Heart right ventricle (tissue), 16 donors: ENCODE measurements around the gene XPNPEP1. TPM values are rescaled to one million over a fixed set of nuclear protein-coding genes. Genes with fewer than 3 reads are reported as not detected.

Source experiments
- ATAC-seq, 8 donors: fragments of 200-7000 bp; cut with Tn5 transposase; one replicate each; pipeline ENCODE4 v1.9.1; 2020; ENCODE audit warnings: mild to moderate bottlenecking in 8 of 8, moderate library complexity in 8 of 8, moderate number of reproducible peaks in 1 of 8
- DNase-seq, 2 donors: peaks; one replicate each; pipeline ENCODE4 v3.0.0-alpha.2; 2020
- H3K27ac ChIP-seq, 10 donors: fragments of 200-600 bp; sonication (generic) in 2 of 10; one replicate each; pipeline versions ENCODE4 v1.5.0 to v1.8.0; 2020 to 2022; ENCODE audit warnings: mild to moderate bottlenecking in 3 of 10
- H3K27me3 ChIP-seq, 7 donors: fragments of 200-600 bp; one replicate each; pipeline ENCODE4 v1.8.0; 2021 to 2022; ENCODE audit warnings: mild to moderate bottlenecking in 2 of 7
- H3K36me3 ChIP-seq, 9 donors: fragments of 200-600 bp; sonication (generic) in 1 of 9; one replicate each; pipeline versions ENCODE4 v1.5.0 to v1.8.0; 2020 to 2022; ENCODE audit warnings: mild to moderate bottlenecking in 2 of 9
- H3K4me1 ChIP-seq, 9 donors: fragments of 200-600 bp; sonication (generic) in 1 of 9; one replicate each; pipeline versions ENCODE4 v1.5.0 to v1.8.0; 2020 to 2022; ENCODE audit warnings: mild to moderate bottlenecking in 4 of 9
- H3K4me3 ChIP-seq, 10 donors: fragments of 200-600 bp; sonication (generic) in 2 of 10; one replicate each; pipeline versions ENCODE4 v1.5.0 to v1.8.0; 2020 to 2022; ENCODE audit warnings: mild to moderate bottlenecking in 7 of 10, moderate library complexity in 2 of 10
- H3K9me3 ChIP-seq, 11 donors: fragments of 200-600 bp in 10 of 11; sonication (generic) in 2 of 11; one replicate each; pipeline versions ENCODE4 v1.5.0 to v1.8.0; 2013 to 2022; ENCODE audit warnings: mild to moderate bottlenecking in 2 of 11, control low read depth in 1 of 11, moderate library complexity in 1 of 11
- WGBS, 2 donors: extraction: QIAGEN DNeasy Blood & Tissue Kit; methylation state at CpG; one replicate each; pipeline ENCODE4 v1.1.7; 2013; ENCODE audit warnings: inconsistent platforms in 1 of 2; 5-methylcytosine and 5-hydroxymethylcytosine counted together
- intact Hi-C, 10 donors: fragments of 100-400 bp; cut with DNase I; formaldehyde crosslinking; loops; one replicate each; pipeline versions ENCODE4 v1.11.1 to v1.14.2; 2022
- polyA plus RNA-seq, 2 donors: library from polyadenylated mRNA; stranded (reverse); fragments of 200-250 nt; gene quantifications; one replicate each; pipeline ENCODE4 v1.2.3, GENCODE V29; 2013
- total RNA-seq, 10 donors: library from RNA; stranded (reverse); fragmentation: NEBNext Ultra II Directional in 3 of 10; extraction: Animal tissue kit (Norgen Biotek cat#: 25700) in 3 of 10; gene quantifications; one replicate each; pipeline versions ENCODE4 v1.2.1 to v1.2.4, GENCODE V29; 2021 to 2023
- TF ChIP-seq, protein P1 (sequence below), 9 donors: fragments of 200-600 bp; sonication (generic) in 2 of 9; IDR thresholded peaks; one replicate each; pipeline versions ENCODE4 v1.5.0 to v1.8.0; 2021 to 2022; ENCODE audit warnings: antibody characterized with exemption in 9 of 9, mild to moderate bottlenecking in 5 of 9, moderate library complexity in 1 of 9
- donor health status: Arrhythmogenic right ventricular cardiomyopathy.
- donor health status: ischemic (EF 13 %, LVEDD 7.1; RV severe dilation, severe dysfunction).
- donor health status: healthy with polysubstance abuse.
- donor health status: DM: no; HTN: yes; CAD: no.
- donor health status: DM: no; HTN: no; CAD: no.
- donor health status: ischemic (EF 25% LVEDD 6.9; RV normal size, moderate dysfunction).
- donor health status: ischemic (EF 25% LVEDD 5.7; RV mildly dilated, moderate dysfunction).
- donor health status: healthy.
- donor health status: DM: yes; HTN: yes; CAD: no.
- donor health status: Ischemic cardiomyopathy.
- donor health status: ischemic (EF 35%, LVEDD 5.7; RV mildly dilated, moderate dysfunction).
- donor health status: nonischemic (EF 11% LVEDD 7.7; RV severe dilation, severe dysfunction).
- donor health status: DM: yes; HTN: yes; CAD: no.
- donor health status: PGD.
- donor health status: ischemic (EF 29% LVEDD 5.4; RV normal size, mild dysfunction).
- donor health status: nonischemic (EF 23%, LVEDD 6.1; RV moderate dilation, normal function).

Gene XPNPEP1
- total and polyA plus RNA-seq, 12 donors: 15.9 to 51.6 (median 42.4) TPM

DNA sequence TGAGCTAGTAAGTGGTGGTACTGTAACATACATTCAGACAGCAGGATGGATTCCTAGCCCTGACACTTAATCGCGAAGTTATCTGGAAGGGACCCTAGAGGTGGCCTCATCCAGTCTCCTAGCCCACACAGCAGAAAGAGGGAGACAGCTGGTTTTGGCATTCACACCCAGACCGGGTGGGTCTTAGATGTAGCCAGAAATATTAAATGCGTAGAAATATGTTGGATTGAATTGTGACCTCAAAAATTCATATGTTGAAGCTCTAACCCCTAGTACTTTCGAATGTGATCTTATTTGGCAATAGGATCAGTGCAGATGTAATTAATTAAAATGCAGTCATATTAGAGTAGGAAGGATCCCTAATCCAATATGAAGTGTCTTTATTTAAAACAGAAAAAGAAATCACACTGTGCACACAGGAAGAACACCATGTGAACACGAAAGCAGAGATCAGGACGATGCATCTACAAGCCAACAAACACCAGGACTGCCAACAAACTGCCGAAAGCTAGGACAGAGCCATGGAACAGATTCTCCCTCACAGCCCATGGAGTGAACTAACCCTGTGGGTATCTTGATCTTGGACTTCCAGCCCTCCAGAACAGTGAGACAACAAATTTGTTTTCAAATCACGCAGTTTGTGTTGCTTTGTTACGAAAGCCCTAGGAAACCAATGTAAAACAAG is 2.9 kb upstream of the XPNPEP1 start:
- WGBS, 2 donors: 80 to 84% methylated on average over 10 of the region's 10 CpGs
- no peaks in the 10 kb centered on the region for H3K36me3 ChIP-seq
- TF ChIP-seq, protein P1, sequence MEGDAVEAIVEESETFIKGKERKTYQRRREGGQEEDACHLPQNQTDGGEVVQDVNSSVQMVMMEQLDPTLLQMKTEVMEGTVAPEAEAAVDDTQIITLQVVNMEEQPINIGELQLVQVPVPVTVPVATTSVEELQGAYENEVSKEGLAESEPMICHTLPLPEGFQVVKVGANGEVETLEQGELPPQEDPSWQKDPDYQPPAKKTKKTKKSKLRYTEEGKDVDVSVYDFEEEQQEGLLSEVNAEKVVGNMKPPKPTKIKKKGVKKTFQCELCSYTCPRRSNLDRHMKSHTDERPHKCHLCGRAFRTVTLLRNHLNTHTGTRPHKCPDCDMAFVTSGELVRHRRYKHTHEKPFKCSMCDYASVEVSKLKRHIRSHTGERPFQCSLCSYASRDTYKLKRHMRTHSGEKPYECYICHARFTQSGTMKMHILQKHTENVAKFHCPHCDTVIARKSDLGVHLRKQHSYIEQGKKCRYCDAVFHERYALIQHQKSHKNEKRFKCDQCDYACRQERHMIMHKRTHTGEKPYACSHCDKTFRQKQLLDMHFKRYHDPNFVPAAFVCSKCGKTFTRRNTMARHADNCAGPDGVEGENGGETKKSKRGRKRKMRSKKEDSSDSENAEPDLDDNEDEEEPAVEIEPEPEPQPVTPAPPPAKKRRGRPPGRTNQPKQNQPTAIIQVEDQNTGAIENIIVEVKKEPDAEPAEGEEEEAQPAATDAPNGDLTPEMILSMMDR (IDR thresholded peaks at IDR 0.05): no peak
- H3K4me1 ChIP-seq: peaks cover 3 to 34% (median 19%) of the 10 kb centered on the region in 9 donors
- no peaks in the 10 kb centered on the region for H3K27me3 ChIP-seq
- intact Hi-C loops: loop anchor here in 4 of 10 donors (5.0 to 10.0 kb wide), 2 partner anchors 34 to 79 kb away; partner anchors contain the start of gene ADD3 (in 4 of the 4)
- ATAC-seq (no peak), DNase-seq (no peak)
- H3K27ac ChIP-seq: peak overlapping the region in 2 of 10 donors; percentile 9 to 12
- no peaks in the 10 kb centered on the region for H3K9me3 ChIP-seq
- no peak overlapping the region for H3K4me3 ChIP-seq

DNA sequence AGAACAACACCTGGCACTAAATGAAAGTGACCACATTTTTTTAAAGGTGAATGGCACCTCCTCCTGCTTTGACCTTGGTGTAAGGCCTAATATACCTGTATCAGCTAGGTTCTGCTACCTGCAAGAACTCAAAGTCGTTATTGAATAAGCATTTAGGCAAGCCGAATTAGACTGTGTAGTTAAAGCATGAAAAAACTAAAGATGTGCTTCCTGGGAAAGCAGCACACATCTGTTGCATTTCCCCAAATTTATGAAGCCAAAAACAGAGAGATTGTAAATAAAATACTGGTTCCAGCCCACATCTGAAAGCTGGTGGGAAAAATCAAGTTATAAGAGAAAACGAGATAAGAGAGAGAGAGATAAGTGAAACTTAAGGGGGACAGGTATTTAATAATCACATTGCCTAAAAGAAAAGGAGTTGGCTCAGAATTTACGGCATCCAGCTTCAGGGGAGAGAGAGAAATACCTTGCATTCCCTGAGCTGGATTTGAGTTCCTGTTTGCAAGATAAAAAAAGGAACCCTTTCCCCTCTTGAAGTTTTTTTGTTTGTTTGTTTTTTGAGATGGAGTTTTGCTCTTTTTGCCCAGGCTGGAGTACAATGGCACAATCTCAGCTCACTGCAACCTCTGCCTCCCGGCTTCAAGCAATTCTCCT is 1.8 kb upstream of the XPNPEP1 start:
- WGBS, 2 donors: 72 to 75% methylated on average over 5 of the region's 5 CpGs
- Histone ChIP-seq H3K9me3 (no peaks in the 10 kb centered on the region), H3K27ac (peak overlapping the region in 2 of 10 donors; percentile 9 to 22), H3K27me3 (no peaks in the 10 kb centered on the region), H3K4me3 (no peak overlapping the region), H3K4me1 (peaks cover 3 to 40% (median 21%) of the 10 kb centered on the region in 9 donors), H3K36me3 (no peaks in the 10 kb centered on the region)
- DNase-seq (no peak), ATAC-seq (no peak)
- intact Hi-C loops: loop anchor here in 5 of 10 donors (5.0 to 10.0 kb wide), 3 partner anchors 33 to 80 kb away; partner anchors contain the start of gene ADD3 (in 4 of the 5)
- TF ChIP-seq, protein P1 (IDR thresholded peaks at IDR 0.05): no peak

DNA sequence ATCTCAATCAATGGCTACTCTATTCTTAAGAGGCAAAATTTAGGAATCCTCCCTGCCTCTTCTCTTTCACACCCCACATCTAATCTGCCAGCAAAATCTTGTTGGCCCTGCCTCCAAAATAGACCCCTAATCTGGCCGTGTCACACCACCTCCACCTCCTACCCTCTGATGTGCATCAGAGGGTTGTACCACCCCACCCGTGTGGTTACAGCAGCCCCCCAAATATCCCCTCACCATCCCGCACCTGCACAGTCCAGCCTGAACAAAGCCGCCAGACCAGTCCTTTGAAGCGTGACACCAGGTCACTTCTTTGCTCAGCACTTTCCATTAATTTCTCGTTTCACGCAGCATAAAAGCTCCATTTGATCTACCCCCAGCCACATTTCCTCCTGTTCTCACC is 776 bp upstream of the XPNPEP1 start:
- Histone ChIP-seq H3K27me3 (no peaks in the 10 kb centered on the region), H3K36me3 (no peaks in the 10 kb centered on the region), H3K4me1 (peaks cover 3 to 44% (median 21%) of the 10 kb centered on the region in 9 donors), H3K9me3 (no peaks in the 10 kb centered on the region), H3K27ac (peak overlapping the region in 8 of 10 donors; percentile 90 to 99 (median 97)), H3K4me3 (peak overlapping the region in 7 of 10 donors; percentile 71 to 99 (median 94))
- 95 to 99% methylated on average over 7 of the region's 7 CpGs for WGBS, 2 donors
- DNase-seq (no peak), ATAC-seq (no peak)
- intact Hi-C loops: loop anchor here in 5 of 10 donors (5.0 to 10.0 kb wide), 2 partner anchors 37 to 81 kb away; partner anchors contain the start of gene ADD3 (in 4 of the 5)
- TF ChIP-seq, protein P1 (IDR thresholded peaks at IDR 0.05): no peak

DNA sequence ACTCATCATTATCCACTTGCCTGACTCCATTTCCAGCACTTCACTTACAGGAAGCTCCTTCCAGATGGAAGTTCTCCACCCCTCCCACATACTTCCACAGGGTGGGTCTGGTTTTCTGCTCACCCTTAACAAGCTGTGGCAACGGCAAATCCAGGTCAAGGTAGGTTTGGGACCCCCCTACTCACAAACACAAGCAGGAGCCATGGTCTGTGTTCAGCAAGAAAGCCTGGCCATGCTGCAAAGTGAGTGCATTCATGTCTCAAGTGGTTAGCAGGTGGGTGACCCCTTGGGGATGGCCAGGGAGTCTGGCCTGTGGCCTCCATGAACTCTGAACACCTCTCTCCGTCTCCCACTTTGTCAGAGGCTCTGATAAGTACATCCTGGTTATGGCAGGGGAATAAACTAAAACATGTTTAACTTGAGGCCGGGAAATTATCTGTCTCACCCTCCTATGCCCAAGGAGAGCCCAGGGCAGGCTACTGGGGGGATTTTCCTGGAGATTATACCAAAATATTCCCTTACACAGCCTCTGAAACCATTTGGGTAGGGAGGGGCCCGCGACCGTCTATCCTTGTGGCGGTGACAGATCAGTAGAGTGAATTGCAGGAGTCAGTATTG is 844 bp downstream of the XPNPEP1 start:
- no peaks in the 10 kb centered on the region for H3K9me3 ChIP-seq
- ATAC-seq (peak in 4 of 8 donors; percentile 1 to 10 (median 8)), DNase-seq (no peak)
- no peaks in the 10 kb centered on the region for H3K36me3 ChIP-seq
- 10 to 11% methylated on average over 7 of the region's 7 CpGs for WGBS, 2 donors
- no peaks in the 10 kb centered on the region for H3K27me3 ChIP-seq
- intact Hi-C loops: loop anchor here in 5 of 10 donors (2.0 to 10.0 kb wide), 3 partner anchors 20 to 82 kb away; partner anchors contain the start of gene ADD3 (in 4 of the 5)
- TF ChIP-seq, protein P1 (IDR thresholded peaks at IDR 0.05): no peak
- H3K27ac ChIP-seq: peak overlapping the region; percentile 81 to 99 (median 97)
- peak overlapping the region; percentile 71 to 99 (median 92) for H3K4me3 ChIP-seq
- peaks cover 3 to 49% (median 21%) of the 10 kb centered on the region in 9 donors for H3K4me1 ChIP-seq
